Lung (tissue), 12 donors: ENCODE data around the gene QPCT. TPM values are rescaled to one million over a fixed set of nuclear protein-coding genes. Genes with fewer than 3 reads are reported as not detected.
"Not testable (repeated sequence)": the region's sequence is repeated elsewhere in the genome, so short reads cannot be mapped to it uniquely, and the experiment has no call there.

Experiments
- ATAC-seq: fragments of 200-7000 bp; cut with Tn5 transposase; one replicate; pipeline ENCODE4 v1.9.1; 2020; ENCODE audit warnings: moderate number of reproducible peaks; ENCODE audit not compliant: insufficient read depth, low FRiP score
- DNase-seq, 3 donors: peaks; one replicate each; pipeline ENCODE4 v3.0.0-alpha.2; 2013 to 2017
- H3K27ac ChIP-seq, 2 donors: one replicate each; pipeline ENCODE4 v1.5.1; 2013; ENCODE audit warnings: mild to moderate bottlenecking in 2 of 2, moderate library complexity in 2 of 2, control low read depth in 1 of 2, inconsistent platforms in 1 of 2, low read depth in 1 of 2, low read length in 1 of 2
- H3K27me3 ChIP-seq, 3 donors: one replicate each; pipeline ENCODE4 v1.5.1; 2013; ENCODE audit warnings: low read length in 2 of 3; ENCODE audit not compliant: control insufficient read depth in 3 of 3, insufficient read depth in 3 of 3
- H3K36me3 ChIP-seq, 4 donors: one replicate each; pipeline ENCODE4 v1.5.1; 2013; ENCODE audit warnings: low read length in 4 of 4, mild to moderate bottlenecking in 1 of 4, moderate library complexity in 1 of 4; ENCODE audit not compliant: control insufficient read depth in 4 of 4, insufficient read depth in 4 of 4
- H3K4me1 ChIP-seq, 5 donors: one replicate each; pipeline ENCODE4 v1.5.1; 2013; ENCODE audit warnings: low read length in 5 of 5, mild to moderate bottlenecking in 2 of 5, moderate library complexity in 1 of 5; ENCODE audit not compliant: control insufficient read depth in 5 of 5, insufficient read depth in 5 of 5
- H3K4me3 ChIP-seq: one replicate; pipeline ENCODE4 v1.5.1; 2013; ENCODE audit warnings: mild to moderate bottlenecking, control low read depth, moderate library complexity
- H3K9ac ChIP-seq, 2 donors: one replicate each; pipeline ENCODE4 v1.5.1; 2013; ENCODE audit warnings: low read length in 2 of 2, control low read depth in 1 of 2; ENCODE audit not compliant: insufficient read depth in 1 of 2
- H3K9me3 ChIP-seq, 4 donors: one replicate each; pipeline ENCODE4 v1.5.1; 2013; ENCODE audit warnings: low read length in 3 of 4, mild to moderate bottlenecking in 1 of 4, moderate library complexity in 1 of 4; ENCODE audit not compliant: control insufficient read depth in 4 of 4, insufficient read depth in 3 of 4
- WGBS, 2 donors: extraction: QIAGEN DNeasy Blood & Tissue Kit; methylation state at CpG; one replicate each; pipeline ENCODE4 v1.1.7; 2013; 5-methylcytosine and 5-hydroxymethylcytosine counted together
- polyA plus RNA-seq, 2 donors: library from polyadenylated mRNA; stranded (reverse); fragments of 200-250 nt; gene quantifications; one replicate each; pipeline ENCODE4 v1.2.1, GENCODE V29; 2013
- total RNA-seq, 2 donors: library from RNA; depleted of rRNA in 1 of 2; stranded (reverse); fragments of >200 nt in 1 of 2; gene quantifications; one replicate each; pipeline ENCODE4 v1.2.1, GENCODE V29; 2014 to 2021
- TF ChIP-seq, protein P1 (sequence below): IDR thresholded peaks from 2 replicates; pipeline ENCODE4 v1.5.1; 2012; ENCODE audit warnings: mild to moderate bottlenecking; ENCODE audit errors: control extremely low read depth, extremely low read depth
- donor health status: control.
- donor health status: control.
- donor health status: Bipolar disorder and iron deficiency.
- donor health status: healthy.
- donor health status: DM: yes; HTN: yes; CAD: no.

Gene QPCT
- total and polyA plus RNA-seq, 4 donors, result 3.0 to 34.1 (median 7.4) TPM

DNA sequence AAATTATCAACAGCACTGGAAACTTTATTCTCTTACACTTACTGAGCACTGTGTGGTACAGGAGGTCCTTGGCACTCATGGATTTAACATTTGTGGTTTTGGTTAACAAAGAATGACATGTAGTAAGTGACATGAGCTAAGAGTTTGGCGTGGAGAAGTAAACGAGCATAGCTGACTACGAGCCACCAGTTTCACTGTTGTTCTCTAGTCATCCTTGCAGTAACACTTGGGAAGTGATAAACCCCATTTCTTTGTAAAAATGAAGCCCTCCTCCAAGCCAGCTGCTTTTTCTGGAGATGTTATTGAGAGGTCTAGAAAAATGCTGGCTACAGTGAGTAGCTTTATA is 32.7 kb downstream of the QPCT start:
- DNase-seq, result peak; percentile 19 to 78 (median 65)
- H3K9ac ChIP-seq, result no peak overlapping the region
- TF ChIP-seq, protein P1, sequence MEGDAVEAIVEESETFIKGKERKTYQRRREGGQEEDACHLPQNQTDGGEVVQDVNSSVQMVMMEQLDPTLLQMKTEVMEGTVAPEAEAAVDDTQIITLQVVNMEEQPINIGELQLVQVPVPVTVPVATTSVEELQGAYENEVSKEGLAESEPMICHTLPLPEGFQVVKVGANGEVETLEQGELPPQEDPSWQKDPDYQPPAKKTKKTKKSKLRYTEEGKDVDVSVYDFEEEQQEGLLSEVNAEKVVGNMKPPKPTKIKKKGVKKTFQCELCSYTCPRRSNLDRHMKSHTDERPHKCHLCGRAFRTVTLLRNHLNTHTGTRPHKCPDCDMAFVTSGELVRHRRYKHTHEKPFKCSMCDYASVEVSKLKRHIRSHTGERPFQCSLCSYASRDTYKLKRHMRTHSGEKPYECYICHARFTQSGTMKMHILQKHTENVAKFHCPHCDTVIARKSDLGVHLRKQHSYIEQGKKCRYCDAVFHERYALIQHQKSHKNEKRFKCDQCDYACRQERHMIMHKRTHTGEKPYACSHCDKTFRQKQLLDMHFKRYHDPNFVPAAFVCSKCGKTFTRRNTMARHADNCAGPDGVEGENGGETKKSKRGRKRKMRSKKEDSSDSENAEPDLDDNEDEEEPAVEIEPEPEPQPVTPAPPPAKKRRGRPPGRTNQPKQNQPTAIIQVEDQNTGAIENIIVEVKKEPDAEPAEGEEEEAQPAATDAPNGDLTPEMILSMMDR, result no peak
- H3K4me3 ChIP-seq, result no peak overlapping the region
- H3K36me3 ChIP-seq, result no peaks in the 10 kb centered on the region
- no peak overlapping the region for H3K27ac ChIP-seq
- H3K9me3 ChIP-seq, result no peaks in the 10 kb centered on the region
- no peaks in the 10 kb centered on the region for H3K27me3 ChIP-seq
- no peak for ATAC-seq
- WGBS, 2 donors, result 34 to 36% methylated on average over 3 of the region's 3 CpGs
- peaks cover 0 to 15% (median 0%) of the 10 kb centered on the region in 5 donors for H3K4me1 ChIP-seq

DNA sequence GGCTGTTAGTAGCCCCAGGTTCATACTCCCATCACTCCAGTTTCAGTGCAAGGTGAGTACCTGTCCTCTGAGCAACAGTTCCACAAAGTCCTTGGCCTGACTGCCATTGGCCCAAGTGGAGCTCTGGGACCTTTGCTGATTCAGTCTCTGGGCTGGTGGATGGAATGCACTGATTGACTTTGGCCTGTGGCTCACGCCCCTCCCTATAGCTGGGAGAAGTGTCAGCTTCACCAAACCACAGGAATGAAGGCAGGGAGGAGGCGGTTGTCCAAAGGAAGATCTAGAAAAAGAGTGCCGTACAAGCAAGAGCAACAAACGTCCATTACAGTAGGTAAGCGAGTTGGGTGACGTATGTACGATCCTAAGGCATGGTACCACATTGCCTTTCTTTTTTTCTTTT is 34.0 kb downstream of the QPCT start:
- ATAC-seq (no peak), DNase-seq (no peak)
- H3K9ac ChIP-seq, result no peak overlapping the region
- H3K27me3 ChIP-seq, result no peaks in the 10 kb centered on the region
- WGBS, 2 donors, result 92 to 93% methylated on average over 7 of the region's 7 CpGs
- no peak overlapping the region for H3K4me3 ChIP-seq
- H3K27ac ChIP-seq, result no peak overlapping the region
- TF ChIP-seq, protein P1, result no peak
- peaks cover 0 to 15% (median 0%) of the 10 kb centered on the region in 5 donors for H3K4me1 ChIP-seq
- no peaks in the 10 kb centered on the region for H3K9me3 ChIP-seq
- no peaks in the 10 kb centered on the region for H3K36me3 ChIP-seq

DNA sequence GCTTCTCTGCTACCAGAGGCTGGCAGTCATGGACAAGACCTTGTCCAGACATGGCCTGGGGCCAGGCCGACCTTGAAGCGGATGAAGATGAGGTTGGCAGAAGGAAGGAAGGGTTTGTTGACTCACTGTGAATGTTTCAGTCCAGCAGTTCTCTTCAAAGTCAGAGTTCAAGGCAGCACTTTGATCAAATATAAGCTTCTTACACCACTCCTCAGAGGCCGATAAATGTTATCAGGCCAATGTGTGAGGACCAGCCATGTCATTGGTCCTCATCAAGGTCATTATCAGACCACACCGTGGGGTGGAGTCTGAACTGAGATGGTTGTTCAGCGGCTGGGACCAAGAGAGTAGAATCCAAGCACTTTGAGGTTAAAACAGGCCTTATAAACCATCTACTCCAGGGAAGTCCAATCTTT is 35.5 kb downstream of the QPCT start:
- DNase-seq, result no peak
- no peak overlapping the region for H3K9ac ChIP-seq
- no peaks in the 10 kb centered on the region for H3K27me3 ChIP-seq
- H3K4me3 ChIP-seq, result no peak overlapping the region
- 66 to 75% methylated on average over 5 of the region's 5 CpGs for WGBS, 2 donors
- H3K27ac ChIP-seq, result peak overlapping the region in 1 of 2 donors; percentile 38
- H3K4me1 ChIP-seq, result peaks cover 0 to 15% (median 0%) of the 10 kb centered on the region in 5 donors
- no peak for ATAC-seq
- H3K36me3 ChIP-seq, result no peaks in the 10 kb centered on the region
- no peaks in the 10 kb centered on the region for H3K9me3 ChIP-seq
- TF ChIP-seq, protein P1, result no peak

DNA sequence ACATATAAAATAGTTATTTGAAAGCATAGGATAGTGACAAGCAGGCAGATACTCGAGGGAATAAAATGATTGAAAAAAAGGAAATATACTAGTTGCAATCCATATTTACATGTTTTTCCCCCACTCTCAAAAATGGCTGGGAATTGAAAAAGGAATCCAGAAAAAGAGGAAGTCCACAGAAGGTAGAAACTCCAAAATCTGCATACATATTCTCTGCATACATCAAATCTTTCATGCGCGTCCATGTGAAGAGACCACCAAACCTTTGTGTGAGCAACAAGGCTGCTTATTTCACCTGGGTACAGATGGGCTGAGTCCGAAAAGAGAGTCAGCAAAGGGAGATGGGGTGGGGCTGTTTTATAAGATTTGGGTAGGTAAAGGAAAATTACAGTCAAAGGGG is 36.4 kb downstream of the QPCT start:
- not testable (repeated sequence) for H3K36me3 ChIP-seq, H3K4me3 ChIP-seq, H3K9ac ChIP-seq, H3K9me3 ChIP-seq, H3K27ac ChIP-seq, ATAC-seq, DNase-seq, H3K27me3 ChIP-seq
- WGBS, 2 donors, result 90 to 91% methylated on average over 4 of the region's 4 CpGs
- peaks cover 0 to 15% (median 0%) of the 10 kb centered on the region in 5 donors for H3K4me1 ChIP-seq

DNA sequence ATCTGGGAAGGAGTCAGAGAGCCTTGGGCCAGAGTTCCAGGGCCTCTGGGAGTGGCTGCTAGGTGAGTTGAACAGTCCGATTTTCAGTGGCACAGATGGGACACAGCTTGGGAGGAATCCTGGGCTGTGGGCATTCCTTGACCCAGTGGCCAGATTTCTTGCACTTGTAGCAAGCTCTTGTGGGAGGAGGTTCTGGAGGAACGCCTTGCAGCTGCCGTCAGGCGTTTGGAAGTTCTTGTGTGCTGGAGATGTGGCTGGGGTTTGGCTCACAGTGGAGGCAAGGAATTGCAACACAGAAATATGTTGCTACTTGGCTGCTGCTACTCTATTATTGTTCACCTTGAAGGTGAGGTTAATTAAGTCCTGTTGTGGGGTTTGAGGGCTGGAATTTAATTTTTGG is 39.8 kb downstream of the QPCT start:
- not testable (repeated sequence) for DNase-seq, H3K4me3 ChIP-seq, ATAC-seq, H3K27ac ChIP-seq, H3K9ac ChIP-seq, H3K36me3 ChIP-seq, H3K27me3 ChIP-seq, H3K9me3 ChIP-seq, H3K4me1 ChIP-seq
- 85 to 87% methylated on average over 4 of the region's 4 CpGs for WGBS, 2 donors
